Activated naive CD8-positive, alpha-beta T cell treated with anti-CD3 and anti-CD28 coated beads, Interleukin-2, amount 10 ng/mL, durations not matched to agents 7 days and 5 days (primary cell): ENCODE data around the gene TMCC3. TPM values are rescaled to one million over a fixed set of nuclear protein-coding genes. Genes with fewer than 3 reads are reported as not detected.
A peak's percentile ranks its signal among the peaks of the same experiment; 100 is the strongest.
"Not testable (repeated sequence)": the region's sequence is repeated elsewhere in the genome, so short reads cannot be mapped to it uniquely, and the experiment has no call there.

ENCODE experiments used
- ATAC-seq: fragments of 150-1000 bp; cut with Tn5 transposase; one replicate; pipeline ENCODE4 v1.10.0; 2021; ENCODE audit warnings: low read depth, moderate library complexity
- POLR2A ChIA-PET: fragments of 350-600 bp; sonication (Branson Sonifier 250); formaldehyde crosslinking; loops from one replicate; lab custom pipeline; 2021; ENCODE audit warnings: antibody characterized with exemption; lab: Charles Lee
- DNase-seq: peaks from one replicate; pipeline ENCODE4 v3.0.0; 2021
- H3K27ac Mint-ChIP-seq: one replicate; pipeline ENCODE4 v1.8.0; 2022; ENCODE audit warnings: mild to moderate bottlenecking, mixed read lengths
- H3K27me3 Mint-ChIP-seq: one replicate; pipeline ENCODE4 v1.8.0; 2022; ENCODE audit warnings: mild to moderate bottlenecking, moderate library complexity, mixed read lengths
- H3K36me3 Mint-ChIP-seq: one replicate; pipeline ENCODE4 v1.8.0; 2021; ENCODE audit warnings: mild to moderate bottlenecking, mixed read lengths
- H3K4me1 Mint-ChIP-seq: one replicate; pipeline ENCODE4 v1.8.0; 2021; ENCODE audit warnings: mixed read lengths
- H3K4me3 Mint-ChIP-seq: one replicate; pipeline ENCODE4 v1.8.0; 2022; ENCODE audit warnings: mild to moderate bottlenecking, moderate library complexity, mixed read lengths
- H3K9me3 Mint-ChIP-seq: one replicate; pipeline ENCODE4 v1.8.0; 2021; ENCODE audit warnings: mixed read lengths
- total RNA-seq, 2 experiments: library from RNA; stranded (reverse); gene quantifications; one replicate each; pipeline ENCODE4 v1.2.3, GENCODE V29; 2021

Gene TMCC3
- 1 to 10 TPM in 1 of 2 experiments, under 1 TPM in 1; 0.83 to 1.8 TPM for total RNA-seq

- ATAC-seq = peak; percentile 59
- Mint-ChIP-seq H3K9me3 (no peaks in the 10 kb centered on the region), H3K27me3 (peaks cover 74% of the 10 kb centered on the region), H3K27ac (no peak within 1 kb of the TSS), H3K4me1 (peaks cover 9% of the 10 kb centered on the region), H3K36me3 (no peaks in the 10 kb centered on the region), H3K4me3 (peak within 1 kb of the TSS; percentile 80)
- POLR2A ChIA-PET = interaction anchor here (0.6 kb wide), 1 partner anchor 17 kb away, joined by 6 read pairs; no protein-coding TSS in a partner anchor
- DNase-seq = peak; percentile 48
These were observed at the start of gene TMCC3 for GRCh38 chr12:94650143-94651056. TSS of gene TMCC3 (minus strand) at chr12:94650557. CDS start at chr12:94650430, 127 bp downstream.

- no peaks in the 10 kb centered on the region for H3K9me3 Mint-ChIP-seq
- no peak overlapping the region for H3K4me3 Mint-ChIP-seq
- POLR2A ChIA-PET = no interaction called here
- H3K27ac Mint-ChIP-seq = no peak overlapping the region
- H3K27me3 Mint-ChIP-seq = peaks cover 8% of the 10 kb centered on the region
- H3K4me1 Mint-ChIP-seq = no peaks in the 10 kb centered on the region
- DNase-seq = no peak
- ATAC-seq = no peak
- no peaks in the 10 kb centered on the region for H3K36me3 Mint-ChIP-seq
These were observed 49.4 kb upstream of the TMCC3 start for GRCh38 chr12:94699801-94700200.

GRCh38 chr12:94698578-94698977 is 48.2 kb upstream of the TMCC3 start:
- DNase-seq (no peak), ATAC-seq (no peak)
- peaks cover 2% of the 10 kb centered on the region for H3K4me1 Mint-ChIP-seq
- peaks cover 8% of the 10 kb centered on the region for H3K27me3 Mint-ChIP-seq
- H3K4me3 Mint-ChIP-seq = no peak overlapping the region
- H3K9me3 Mint-ChIP-seq = no peaks in the 10 kb centered on the region
- POLR2A ChIA-PET = no interaction called here
- no peaks in the 10 kb centered on the region for H3K36me3 Mint-ChIP-seq
- no peak overlapping the region for H3K27ac Mint-ChIP-seq

- no peaks in the 10 kb centered on the region for H3K36me3 Mint-ChIP-seq
- peaks cover 8% of the 10 kb centered on the region for H3K27me3 Mint-ChIP-seq
- no peak overlapping the region for H3K4me3 Mint-ChIP-seq
- DNase-seq (no peak), ATAC-seq (no peak)
- no peaks in the 10 kb centered on the region for H3K9me3 Mint-ChIP-seq
- POLR2A ChIA-PET = no interaction called here
- H3K4me1 Mint-ChIP-seq = peaks cover 2% of the 10 kb centered on the region
- no peak overlapping the region for H3K27ac Mint-ChIP-seq
These were observed 47.3 kb upstream of the TMCC3 start for GRCh38 chr12:94697631-94698030.

- POLR2A ChIA-PET = no interaction called here
- DNase-seq (no peak), ATAC-seq (no peak)
- Mint-ChIP-seq H3K36me3 (no peaks in the 10 kb centered on the region), H3K9me3 (no peaks in the 10 kb centered on the region), H3K4me3 (no peak overlapping the region), H3K27ac (no peak overlapping the region), H3K4me1 (peaks cover 2% of the 10 kb centered on the region), H3K27me3 (peaks cover 3% of the 10 kb centered on the region)
These were observed 44.4 kb upstream of the TMCC3 start for GRCh38 chr12:94694732-94695131.

- H3K4me3 Mint-ChIP-seq, H3K27me3 Mint-ChIP-seq, ATAC-seq, H3K9me3 Mint-ChIP-seq, H3K36me3 Mint-ChIP-seq, H3K4me1 Mint-ChIP-seq, POLR2A ChIA-PET, H3K27ac Mint-ChIP-seq, DNase-seq: not testable (repeated sequence)
These were observed 42.5 kb upstream of the TMCC3 start for GRCh38 chr12:94692826-94693225.

- POLR2A ChIA-PET = no interaction called here
These were observed 39.9 kb upstream of the TMCC3 start for GRCh38 chr12:94690198-94690771.

GRCh38 chr12:94689646-94690036 is 39.3 kb upstream of the TMCC3 start:
- no peaks in the 10 kb centered on the region for H3K9me3 Mint-ChIP-seq
- peaks cover 5% of the 10 kb centered on the region for H3K27me3 Mint-ChIP-seq
- POLR2A ChIA-PET = no interaction called here
- H3K27ac Mint-ChIP-seq = no peak overlapping the region
- H3K36me3 Mint-ChIP-seq = no peaks in the 10 kb centered on the region
- no peak overlapping the region for H3K4me3 Mint-ChIP-seq
- peaks cover 2% of the 10 kb centered on the region for H3K4me1 Mint-ChIP-seq
- DNase-seq (no peak), ATAC-seq (no peak)

More at GRCh38 chr12:94690198-94690771, 39.9 kb upstream of the TMCC3 start:
- Mint-ChIP-seq H3K4me3 (no peak overlapping the region), H3K27me3 (peaks cover 5% of the 10 kb centered on the region), H3K36me3 (no peaks in the 10 kb centered on the region), H3K9me3 (no peaks in the 10 kb centered on the region), H3K4me1 (peaks cover 2% of the 10 kb centered on the region), H3K27ac (no peak overlapping the region)
- DNase-seq = no peak
- ATAC-seq = no peak

GRCh38 chr12:94689002-94689645 is 38.8 kb upstream of the TMCC3 start:
- Mint-ChIP-seq H3K4me1 (peaks cover 2% of the 10 kb centered on the region), H3K4me3 (no peak overlapping the region), H3K36me3 (no peaks in the 10 kb centered on the region), H3K9me3 (no peaks in the 10 kb centered on the region), H3K27ac (no peak overlapping the region), H3K27me3 (peaks cover 5% of the 10 kb centered on the region)
- ATAC-seq = no peak
- no peak for DNase-seq
- POLR2A ChIA-PET = no interaction called here

- peaks cover 3% of the 10 kb centered on the region for H3K4me1 Mint-ChIP-seq
- ATAC-seq (no peak), DNase-seq (no peak)
- no peaks in the 10 kb centered on the region for H3K36me3 Mint-ChIP-seq
- no peak overlapping the region for H3K27ac Mint-ChIP-seq
- no peaks in the 10 kb centered on the region for H3K9me3 Mint-ChIP-seq
- H3K27me3 Mint-ChIP-seq = peaks cover 6% of the 10 kb centered on the region
- H3K4me3 Mint-ChIP-seq = no peak overlapping the region
- POLR2A ChIA-PET = no interaction called here
These were observed 37.5 kb upstream of the TMCC3 start for GRCh38 chr12:94687891-94688290.

GRCh38 chr12:94686834-94687628 is 36.7 kb upstream of the TMCC3 start:
- DNase-seq (no peak), ATAC-seq (no peak)
- Mint-ChIP-seq H3K9me3 (no peaks in the 10 kb centered on the region), H3K36me3 (no peaks in the 10 kb centered on the region), H3K4me3 (no peak overlapping the region), H3K27ac (no peak overlapping the region), H3K4me1 (peaks cover 3% of the 10 kb centered on the region), H3K27me3 (peaks cover 13% of the 10 kb centered on the region)
- POLR2A ChIA-PET = no interaction called here

- Mint-ChIP-seq H3K4me1 (peaks cover 3% of the 10 kb centered on the region), H3K36me3 (no peaks in the 10 kb centered on the region), H3K27ac (no peak overlapping the region), H3K27me3 (peaks cover 18% of the 10 kb centered on the region), H3K9me3 (peaks cover 3% of the 10 kb centered on the region), H3K4me3 (no peak overlapping the region)
- POLR2A ChIA-PET = no interaction called here
- ATAC-seq (no peak), DNase-seq (no peak)
These were observed 34.2 kb upstream of the TMCC3 start for GRCh38 chr12:94684416-94685142.
